AG10803 (cell line): ENCODE measurements around the gene UQCR10.
A peak's percentile ranks its signal among the peaks of the same experiment; 100 is the strongest.

Experiments
- DNase-seq: peaks from one replicate; pipeline ENCODE4 v3.0.0; 2010; ENCODE audit warnings: low read depth
- H3K4me3 ChIP-seq: 2 replicates; pipeline ENCODE4 v1.5.1; 2011; ENCODE audit warnings: mild to moderate bottlenecking, low read length, control low read depth
- TF ChIP-seq, protein P1 (sequence below): conservative IDR thresholded peaks from 2 replicates; pipeline ENCODE4 v1.5.1; 2011; ENCODE audit warnings: mild to moderate bottlenecking, low read length, control low read depth, inconsistent platforms

The UQCR10 gene

DNA sequence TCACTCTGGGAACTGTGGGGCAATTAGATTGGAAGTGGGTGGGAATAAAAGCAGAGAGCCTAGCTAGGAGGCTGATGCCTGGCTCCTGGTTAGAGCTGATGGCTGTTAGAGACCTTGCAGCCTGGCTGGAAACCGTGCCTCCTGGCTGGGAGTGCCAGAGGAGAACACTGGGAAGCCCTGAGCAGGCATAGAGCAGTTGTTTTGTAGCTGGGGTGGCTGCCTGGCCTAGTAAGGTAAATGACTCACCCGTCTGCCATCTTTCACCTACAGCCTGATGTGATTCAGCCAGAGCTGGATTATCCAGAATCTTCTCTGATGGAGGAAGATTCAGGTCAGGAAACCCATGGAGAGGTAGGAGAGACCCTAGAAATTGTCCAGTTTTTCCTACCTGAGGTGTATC is 6.1 kb downstream of the UQCR10 start:
- TF ChIP-seq, protein P1, sequence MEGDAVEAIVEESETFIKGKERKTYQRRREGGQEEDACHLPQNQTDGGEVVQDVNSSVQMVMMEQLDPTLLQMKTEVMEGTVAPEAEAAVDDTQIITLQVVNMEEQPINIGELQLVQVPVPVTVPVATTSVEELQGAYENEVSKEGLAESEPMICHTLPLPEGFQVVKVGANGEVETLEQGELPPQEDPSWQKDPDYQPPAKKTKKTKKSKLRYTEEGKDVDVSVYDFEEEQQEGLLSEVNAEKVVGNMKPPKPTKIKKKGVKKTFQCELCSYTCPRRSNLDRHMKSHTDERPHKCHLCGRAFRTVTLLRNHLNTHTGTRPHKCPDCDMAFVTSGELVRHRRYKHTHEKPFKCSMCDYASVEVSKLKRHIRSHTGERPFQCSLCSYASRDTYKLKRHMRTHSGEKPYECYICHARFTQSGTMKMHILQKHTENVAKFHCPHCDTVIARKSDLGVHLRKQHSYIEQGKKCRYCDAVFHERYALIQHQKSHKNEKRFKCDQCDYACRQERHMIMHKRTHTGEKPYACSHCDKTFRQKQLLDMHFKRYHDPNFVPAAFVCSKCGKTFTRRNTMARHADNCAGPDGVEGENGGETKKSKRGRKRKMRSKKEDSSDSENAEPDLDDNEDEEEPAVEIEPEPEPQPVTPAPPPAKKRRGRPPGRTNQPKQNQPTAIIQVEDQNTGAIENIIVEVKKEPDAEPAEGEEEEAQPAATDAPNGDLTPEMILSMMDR: no peak

DNA sequence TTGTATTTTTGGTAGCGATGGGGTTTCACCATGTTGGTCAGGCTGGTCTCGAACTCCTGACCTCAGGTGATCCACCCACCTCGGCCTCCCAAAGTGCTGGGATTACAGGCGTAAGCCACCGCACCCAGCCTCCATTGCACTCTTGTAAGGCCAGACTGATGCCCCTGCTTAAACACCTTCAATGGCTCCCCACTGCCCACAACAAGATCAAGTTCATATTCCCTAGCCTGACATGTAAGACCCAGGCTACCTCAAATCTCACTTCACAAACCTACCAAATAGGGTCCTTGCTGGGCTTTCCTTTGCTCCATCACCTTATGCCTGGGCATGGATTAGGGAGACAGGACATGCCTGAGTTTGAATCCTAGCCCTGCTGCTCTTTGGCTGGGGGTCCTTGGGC is 13.1 kb downstream of the UQCR10 start:
- DNase-seq: no peak
- no peak overlapping the region for H3K4me3 ChIP-seq
- TF ChIP-seq, protein P1: no peak

More for the DNA sequence above, 6.1 kb downstream of the UQCR10 start:
- peak; percentile 29 for DNase-seq
- H3K4me3 ChIP-seq: no peak overlapping the region

DNA sequence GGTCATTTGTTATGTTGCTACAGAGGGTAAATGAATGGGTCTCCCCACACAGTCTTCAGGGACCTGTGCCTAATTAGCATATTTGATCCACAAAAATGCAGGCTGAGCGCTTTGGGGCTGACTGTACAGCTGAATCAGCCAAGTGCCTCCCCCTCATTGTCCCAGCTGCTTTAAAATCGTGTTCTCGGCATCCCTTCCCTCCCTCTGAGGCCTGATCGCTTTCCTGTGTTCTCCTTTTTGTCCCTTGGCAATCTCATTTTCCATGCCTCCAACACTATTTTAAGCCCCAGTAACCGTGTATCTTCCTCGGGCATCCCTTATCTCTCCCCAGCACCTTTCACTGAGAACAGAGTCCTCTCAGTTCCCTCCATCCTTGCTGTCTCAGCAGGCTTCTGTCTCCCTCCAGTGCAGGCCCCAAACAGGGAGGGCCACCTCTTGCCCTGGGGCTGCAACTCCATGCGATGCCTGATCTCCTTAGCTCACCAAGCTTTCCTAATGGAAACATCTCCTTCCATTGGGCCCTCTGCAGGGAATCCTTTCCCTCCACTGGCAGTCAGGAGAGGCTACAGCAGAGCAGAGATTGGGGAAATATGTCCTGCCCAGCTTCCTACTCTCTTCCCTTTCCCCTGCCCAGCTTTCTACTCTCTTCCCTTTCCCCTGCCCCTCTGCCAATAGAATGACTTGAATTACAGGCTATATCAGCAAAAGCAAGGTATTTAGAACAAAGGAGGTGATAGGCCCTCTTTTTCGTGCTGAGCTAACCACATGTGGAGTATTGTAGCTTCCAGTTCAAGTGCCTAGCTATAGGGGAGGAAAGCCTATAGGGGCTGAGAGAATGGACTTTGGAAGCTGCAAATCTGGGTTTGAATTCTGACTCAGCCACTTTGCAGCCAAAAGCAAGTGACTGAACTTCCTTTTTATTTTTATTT is 13.8 kb downstream of the UQCR10 start:
- H3K4me3 ChIP-seq: no peak overlapping the region
- DNase-seq: peak; percentile 92
- TF ChIP-seq, protein P1: no peak

DNA sequence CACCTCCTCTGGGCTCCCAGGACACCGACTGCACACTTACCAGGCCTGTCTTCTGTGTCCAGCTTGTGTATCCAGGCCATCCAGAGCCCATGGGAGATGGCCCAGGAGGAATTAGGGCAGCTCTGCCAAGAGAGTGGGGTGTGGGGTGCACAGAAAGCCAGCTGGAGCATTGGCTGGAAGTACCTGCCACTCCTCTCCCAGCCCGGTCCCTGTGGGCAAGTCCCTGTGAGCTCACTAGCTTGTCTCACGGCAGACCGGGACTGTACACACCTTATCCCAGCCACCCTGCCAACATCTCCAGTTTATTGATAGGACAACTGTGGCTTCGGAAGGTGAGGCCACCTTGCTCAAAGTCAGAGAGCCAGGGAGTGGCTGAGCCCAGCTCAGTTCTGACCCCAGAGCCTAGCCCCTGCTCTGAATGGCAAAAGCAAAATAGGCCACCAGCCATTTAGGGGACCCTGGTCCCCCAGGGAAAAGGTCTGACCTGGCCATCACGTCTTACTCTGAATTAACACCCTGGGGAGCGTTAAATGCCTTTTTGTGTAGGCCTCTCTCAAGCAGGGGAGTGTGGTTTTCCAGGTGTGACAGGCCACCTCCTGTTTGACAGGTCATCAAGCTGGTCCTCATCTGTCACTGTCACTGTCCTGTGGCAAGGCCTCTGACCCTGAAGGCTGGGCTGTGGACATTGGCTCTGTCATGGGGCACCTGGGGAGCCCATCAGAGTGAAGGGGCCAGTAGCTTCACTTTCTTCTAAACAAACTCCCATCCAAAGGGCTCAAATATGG is 15.1 kb downstream of the UQCR10 start:
- TF ChIP-seq, protein P1: no peak
- peak; percentile 73 for DNase-seq
- no peak overlapping the region for H3K4me3 ChIP-seq

DNA sequence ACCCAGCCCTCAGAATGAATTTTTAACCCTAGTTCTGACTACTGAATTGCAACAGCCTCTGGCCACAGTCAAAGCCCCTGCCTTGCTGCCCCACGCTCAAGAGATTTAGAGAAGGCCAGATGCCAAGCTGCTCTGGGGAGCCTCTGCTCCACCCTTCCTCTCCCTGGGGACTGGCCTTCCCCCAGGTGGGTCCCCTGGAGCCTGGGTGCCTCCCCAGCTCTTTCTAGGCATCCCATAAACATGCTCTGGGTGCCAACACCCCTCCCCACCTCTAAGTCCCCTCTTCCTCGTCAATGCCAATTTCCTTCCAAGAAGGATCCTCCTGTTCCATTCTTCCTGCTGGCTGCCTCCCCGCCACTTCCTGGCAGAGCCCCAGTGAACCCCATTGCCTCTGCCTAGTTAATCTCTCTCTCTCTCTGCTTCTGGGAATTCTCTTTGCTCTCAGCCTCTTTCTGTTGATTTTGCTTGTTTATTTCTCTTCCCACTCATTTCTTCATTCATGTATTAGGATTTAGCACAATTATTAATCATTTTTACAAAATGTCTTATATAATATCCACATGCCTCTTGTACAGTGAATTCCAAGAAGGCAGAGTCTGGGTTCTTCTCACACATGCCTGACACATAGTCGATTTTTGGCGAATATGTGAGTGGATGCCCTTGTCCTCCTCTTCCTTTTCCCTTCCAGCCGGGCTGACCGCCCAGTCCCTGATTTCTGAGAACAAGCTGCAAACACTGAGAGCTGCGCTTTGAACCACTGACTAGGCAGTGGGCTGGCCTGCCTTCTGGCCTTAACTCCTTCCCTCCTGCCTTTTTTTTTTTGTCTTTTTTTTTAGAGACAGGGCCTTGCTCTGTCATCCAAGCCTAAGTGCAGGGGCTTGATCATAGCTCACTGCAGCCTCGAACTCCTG is 17.5 kb downstream of the UQCR10 start:
- H3K4me3 ChIP-seq: no peak overlapping the region
- TF ChIP-seq, protein P1: no peak
- peak; percentile 55 for DNase-seq

DNA sequence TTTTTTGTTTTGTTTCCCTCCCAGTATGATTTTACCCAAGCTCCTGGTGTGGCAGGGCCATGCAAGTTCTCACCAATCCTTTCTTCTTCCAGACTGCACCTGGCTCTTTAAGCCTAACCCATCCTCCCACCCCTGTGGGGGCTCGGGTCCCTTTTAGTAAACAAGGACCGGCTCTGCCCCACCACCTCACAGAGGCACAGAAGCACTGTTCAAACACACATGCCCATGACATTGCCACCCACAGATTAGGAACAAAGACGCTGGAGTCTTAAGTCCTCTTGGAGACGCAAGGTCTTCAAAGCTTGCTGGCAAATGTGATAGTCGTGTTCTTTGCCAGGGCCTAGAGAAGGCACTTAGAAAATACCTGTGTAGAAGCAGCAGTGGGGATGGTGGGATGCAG is 18.9 kb downstream of the UQCR10 start:
- H3K4me3 ChIP-seq: no peak overlapping the region
- TF ChIP-seq, protein P1: no peak
- DNase-seq: no peak
